Measurements from ENCODE around the gene ADD1.
A peak's percentile ranks its signal among the peaks of the same experiment; 100 is the strongest.
"Not testable (repeated sequence)": the region's sequence is repeated elsewhere in the genome, so short reads cannot be mapped to it uniquely, and the experiment has no call there.

Gene ADD1

GRCh38 chr4:2922453-2923101, 78.9 kb downstream of the ADD1 start:
- DNase-seq (ENCODE audit: low read depth) = not testable (repeated sequence)

- DNase-seq (ENCODE audit: low read depth) = no peak
These were observed 79.5 kb downstream of the ADD1 start for GRCh38 chr4:2923141-2923551.

GRCh38 chr4:2923668-2924173, 80.1 kb downstream of the ADD1 start:
- no peak for DNase-seq (ENCODE audit: low read depth)

GRCh38 chr4:2924286-2924685, 80.6 kb downstream of the ADD1 start:
- no peak for DNase-seq (ENCODE audit: low read depth)

- DNase-seq (ENCODE audit: low read depth) = no peak
These were observed 81.2 kb downstream of the ADD1 start for GRCh38 chr4:2924765-2925301.

GRCh38 chr4:2925496-2925895, 81.9 kb downstream of the ADD1 start:
- no peak for DNase-seq (ENCODE audit: low read depth)

- DNase-seq (ENCODE audit: low read depth) = no peak
These were observed 82.6 kb downstream of the ADD1 start for GRCh38 chr4:2925931-2926860.

- no peak for DNase-seq (ENCODE audit: low read depth)
These were observed 83.5 kb downstream of the ADD1 start for GRCh38 chr4:2927016-2927695.

- no peak for DNase-seq (ENCODE audit: low read depth)
These were observed 84.0 kb downstream of the ADD1 start for GRCh38 chr4:2927696-2928075.

- DNase-seq (ENCODE audit: low read depth) = no peak
These were observed 84.9 kb downstream of the ADD1 start for GRCh38 chr4:2928242-2929176.

- DNase-seq (ENCODE audit: low read depth) = no peak
These were observed 85.8 kb downstream of the ADD1 start for GRCh38 chr4:2929469-2929868.

GRCh38 chr4:2930135-2930757, 86.6 kb downstream of the ADD1 start:
- no peak for DNase-seq (ENCODE audit: low read depth)

- DNase-seq (ENCODE audit: low read depth) = no peak
These were observed 87.3 kb downstream of the ADD1 start for GRCh38 chr4:2930758-2931511.

- DNase-seq (ENCODE audit: low read depth) = peak; percentile 47
These were observed 88.1 kb downstream of the ADD1 start for GRCh38 chr4:2931512-2932301.

GRCh38 chr4:2932321-2932950, 88.8 kb downstream of the ADD1 start:
- no peak for DNase-seq (ENCODE audit: low read depth)

- no peak for DNase-seq (ENCODE audit: low read depth)
These were observed 89.4 kb downstream of the ADD1 start for GRCh38 chr4:2932951-2933565.

GRCh38 chr4:2933566-2934076, 90.0 kb downstream of the ADD1 start:
- no peak for DNase-seq (ENCODE audit: low read depth)

All from activated T-cell treated with anti-CD3 and anti-CD28 coated beads for 48 hours (primary cell).